HG03520 (cell line): ENCODE results near the gene IL22RA2.
"Not testable (repeated sequence)": the region's sequence is repeated elsewhere in the genome, so short reads cannot be mapped to it uniquely, and the experiment has no call there.

Source experiments
- ATAC-seq: cut with Tn5 transposase; IDR thresholded peaks from one replicate; pipeline ENCODE4 v1.9.1; 2021; ENCODE audit warnings: mild to moderate bottlenecking, moderate library complexity; ENCODE audit not compliant: unreplicated experiment

IL22RA2 gene

GRCh38 chr6:137173501-137173900, at the start of gene IL22RA2:
TSS of gene IL22RA2 (minus strand) at chr6:137173644. CDS start at chr6:137161749, 11,895 bp downstream.
- no peak for ATAC-seq

DNA sequence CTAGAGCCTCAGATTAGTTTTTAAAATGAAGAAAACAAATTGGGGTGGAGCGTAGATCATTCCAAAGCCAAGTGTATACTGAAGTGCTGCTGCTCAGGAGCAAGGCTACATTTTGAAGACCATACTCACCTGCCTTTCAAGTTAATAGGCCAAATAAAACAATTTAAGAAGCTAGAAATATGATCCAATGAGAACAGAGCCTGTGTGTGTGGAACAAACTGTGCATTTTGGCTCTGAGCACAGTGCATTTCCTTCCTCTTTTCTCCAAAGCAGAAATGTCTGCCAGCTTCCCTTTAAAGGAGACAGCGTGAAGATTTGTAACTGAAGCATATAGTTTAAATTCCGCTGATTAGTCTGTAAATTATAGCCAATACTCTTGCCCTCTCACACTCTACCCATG, 48.9 kb upstream of the IL22RA2 start:
- no peak for ATAC-seq

- ATAC-seq = peak; percentile 7
Measured at GRCh38 chr6:137219664-137220252, 46.3 kb upstream of the IL22RA2 start.

DNA sequence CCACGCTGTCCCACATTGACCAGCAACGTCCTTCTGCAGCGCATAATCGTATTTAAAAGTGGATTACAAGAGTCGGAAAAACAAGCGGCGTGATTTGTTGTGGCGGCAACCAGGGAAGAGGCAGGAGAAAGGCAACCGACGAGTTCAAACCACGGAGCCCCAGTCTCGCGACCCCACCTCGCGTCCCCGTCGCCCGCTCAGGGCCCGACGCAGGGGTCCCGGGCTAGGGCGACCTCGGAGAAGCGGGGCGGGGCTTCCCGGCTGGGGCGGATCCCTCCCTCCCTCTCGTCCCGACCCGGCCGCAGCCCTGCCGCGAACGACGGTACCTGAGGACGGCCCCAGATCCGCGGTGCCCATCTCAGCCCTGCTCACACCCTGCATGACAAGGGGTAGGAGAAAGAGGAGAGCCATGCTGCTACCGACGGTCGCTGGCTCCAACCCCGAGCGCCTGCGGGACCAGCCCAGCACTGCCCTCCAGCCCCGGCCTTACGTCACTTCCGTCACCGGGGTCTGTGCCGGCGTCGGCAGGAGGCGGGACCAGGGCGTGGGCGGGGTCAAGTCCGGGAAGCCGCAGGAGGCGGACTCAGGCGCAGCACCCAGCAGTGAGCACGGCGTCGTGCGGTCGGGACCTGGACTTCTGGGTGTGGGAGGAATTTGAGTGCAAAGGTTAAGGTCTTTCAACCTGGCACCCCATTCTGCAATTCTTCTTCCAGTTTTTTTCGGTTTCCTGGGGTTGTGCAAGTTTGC, 45.6 kb upstream of the IL22RA2 start, which contains the start of gene IFNGR1:
IFNGR1 (minus strand) TSS at position 469 of the 747 bp plus-strand sequence; CDS start at position 411, 58 bp downstream.
- ATAC-seq = peak; percentile 86

DNA sequence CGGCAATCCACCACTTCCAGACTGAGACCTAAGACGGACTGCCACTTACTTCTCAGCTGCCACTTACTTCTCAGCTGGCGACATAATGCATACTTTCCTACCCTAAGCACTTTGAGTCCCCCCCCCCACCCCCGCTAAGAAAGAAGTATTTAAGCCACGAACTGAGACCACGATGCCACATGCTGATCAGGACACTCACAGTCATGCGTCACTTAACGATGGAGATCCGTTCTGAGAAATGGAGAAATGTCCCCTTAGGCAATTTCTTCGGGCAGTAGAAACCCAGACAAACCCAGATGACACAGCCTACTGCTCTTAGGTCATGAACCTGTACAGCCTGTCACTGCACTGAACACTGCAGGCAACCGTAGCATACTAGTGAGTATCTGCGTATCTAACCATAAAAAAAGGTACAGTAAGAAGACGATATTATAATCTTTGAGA, 45.1 kb upstream of the IL22RA2 start:
- peak; percentile 27 for ATAC-seq

GRCh38 chr6:137217801-137218472, 44.5 kb upstream of the IL22RA2 start:
- ATAC-seq = no peak

DNA sequence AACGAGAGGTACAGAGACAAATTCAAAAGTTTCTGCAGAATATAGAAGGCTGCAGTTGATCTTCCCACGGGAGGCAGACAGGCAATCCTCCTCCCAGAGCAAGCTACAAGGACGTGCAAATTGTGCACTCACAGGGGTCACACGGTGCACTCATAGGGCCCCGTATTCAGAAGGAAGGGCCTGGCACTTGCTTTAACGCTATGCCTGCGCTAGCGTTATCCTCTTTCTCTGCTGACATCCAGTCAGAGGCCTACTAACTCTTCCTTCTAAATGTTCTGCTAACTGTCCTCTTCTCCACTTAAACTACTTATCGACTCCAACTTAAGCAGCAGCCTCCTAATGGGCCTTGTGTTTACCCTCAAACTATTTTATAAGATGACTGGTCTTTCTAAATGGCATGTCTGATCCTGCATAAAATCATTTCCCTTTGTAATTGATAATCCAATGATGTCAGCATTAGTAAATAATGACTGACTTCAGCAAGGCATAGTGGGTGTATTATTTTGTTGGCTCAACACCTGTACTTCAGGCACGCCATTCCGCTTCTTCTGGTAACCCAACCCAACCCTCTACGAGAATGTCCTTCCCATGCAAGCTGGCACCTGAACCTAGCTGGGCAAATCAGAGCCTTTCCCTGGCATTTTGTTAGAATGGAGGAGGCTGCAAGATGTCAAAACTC, 43.6 kb upstream of the IL22RA2 start:
- ATAC-seq = no peak

DNA sequence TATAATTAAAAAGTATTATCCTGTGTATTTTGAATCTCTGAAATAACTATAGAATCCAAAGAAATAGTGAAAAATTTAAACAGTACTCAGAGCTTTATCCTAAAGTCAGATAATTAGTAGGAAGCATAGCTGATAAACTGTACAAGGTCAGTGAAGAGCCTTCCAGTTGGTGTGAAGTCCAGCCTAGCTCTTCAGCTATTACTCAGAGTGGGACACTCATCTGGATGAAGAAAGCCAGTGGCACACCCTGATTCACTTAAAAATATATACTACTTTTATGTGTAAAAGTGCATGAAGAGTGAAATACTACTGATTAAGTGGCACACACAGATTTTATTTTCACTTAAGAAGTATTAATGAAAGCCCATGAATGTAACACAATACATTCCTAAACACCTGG, 42.7 kb upstream of the IL22RA2 start:
- ATAC-seq = no peak

- ATAC-seq = not testable (repeated sequence)
Measured at GRCh38 chr6:137215630-137216029, 42.2 kb upstream of the IL22RA2 start.

DNA sequence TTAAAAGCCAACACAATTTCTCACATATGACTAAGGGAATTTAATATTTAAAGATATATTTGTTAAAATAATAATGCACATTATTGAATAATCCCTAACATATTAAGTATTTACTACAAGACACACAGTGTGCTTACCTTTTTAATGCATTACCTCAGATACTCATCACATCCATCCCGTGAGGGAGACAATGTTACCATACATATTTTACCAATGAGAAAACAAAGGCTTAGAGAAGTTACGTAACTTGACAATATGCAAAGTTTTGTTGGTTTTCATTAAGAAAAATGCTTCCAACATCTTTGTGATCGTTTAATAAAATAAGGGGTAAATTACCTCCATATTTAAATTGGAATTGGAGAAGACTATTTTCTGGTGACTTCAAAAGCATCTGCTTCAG, 41.5 kb upstream of the IL22RA2 start:
- ATAC-seq = no peak

- no peak for ATAC-seq
Measured at GRCh38 chr6:137213813-137214212, 40.4 kb upstream of the IL22RA2 start.

- no peak for ATAC-seq
Measured at GRCh38 chr6:137213331-137213740, 39.9 kb upstream of the IL22RA2 start.

DNA sequence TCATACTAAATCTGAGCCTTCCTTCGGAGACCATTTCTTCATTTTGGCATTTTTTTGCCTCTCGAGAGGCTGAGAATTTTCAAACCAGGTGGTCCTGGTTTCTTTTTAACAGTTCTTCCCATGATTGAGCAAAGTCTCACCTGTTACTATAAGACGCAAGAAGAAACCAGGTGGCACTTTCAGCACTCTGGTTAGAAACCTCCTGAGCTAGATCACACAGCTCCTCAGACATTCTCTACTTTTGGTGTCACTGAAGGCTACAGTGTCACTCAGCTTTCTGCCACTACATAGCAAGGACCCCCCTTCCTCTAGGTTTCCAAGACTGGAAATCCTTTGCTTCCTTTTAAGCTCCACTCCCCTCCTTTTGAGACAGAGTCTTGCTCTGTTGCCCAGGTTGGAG, 38.5 kb upstream of the IL22RA2 start:
- no peak for ATAC-seq

GRCh38 chr6:137210903-137211302, 37.5 kb upstream of the IL22RA2 start:
- ATAC-seq = no peak

- no peak for ATAC-seq
Measured at GRCh38 chr6:137208279-137208678, 34.8 kb upstream of the IL22RA2 start.

- not testable (repeated sequence) for ATAC-seq
Measured at GRCh38 chr6:137207457-137207856, 34.0 kb upstream of the IL22RA2 start.

- ATAC-seq = no peak
Measured at GRCh38 chr6:137206577-137206976, 33.1 kb upstream of the IL22RA2 start.

DNA sequence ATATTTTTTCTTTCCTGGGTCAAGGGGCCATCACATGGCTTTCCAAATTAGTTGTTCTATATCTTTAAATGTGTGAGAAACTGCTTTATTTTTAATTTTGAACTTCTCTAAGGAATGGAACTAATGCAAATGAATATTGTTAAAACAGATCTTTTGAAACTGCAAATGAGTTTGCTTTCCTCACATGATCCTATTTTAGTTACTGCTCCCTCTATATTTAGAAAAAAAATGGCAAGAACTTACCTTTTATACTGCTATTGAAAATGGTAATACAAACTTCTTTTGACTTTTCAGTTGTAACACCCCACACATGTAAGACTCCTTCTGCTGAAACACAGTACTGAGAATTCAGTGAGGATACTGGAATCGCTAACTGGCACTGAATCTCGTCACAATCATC, 29.8 kb upstream of the IL22RA2 start:
- ATAC-seq = no peak

DNA sequence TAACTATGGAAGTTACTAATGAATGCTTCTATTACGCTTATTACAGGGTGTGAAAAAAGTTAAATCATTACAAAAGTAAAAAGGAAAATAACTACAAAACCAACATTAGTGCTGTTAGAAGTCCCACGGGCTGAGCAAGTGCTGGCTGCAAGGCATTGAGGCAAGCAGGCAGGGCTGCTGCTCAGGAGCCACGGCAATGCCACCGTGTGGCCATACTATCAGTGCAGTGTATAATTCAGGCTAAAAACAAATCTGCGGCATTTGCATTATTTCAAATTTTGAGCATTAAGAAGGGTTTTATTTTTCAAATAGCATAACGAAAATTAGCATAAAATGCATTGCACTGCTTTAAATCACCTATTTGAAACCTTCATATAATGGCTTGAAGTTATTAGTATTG, 28.6 kb upstream of the IL22RA2 start:
- no peak for ATAC-seq

DNA sequence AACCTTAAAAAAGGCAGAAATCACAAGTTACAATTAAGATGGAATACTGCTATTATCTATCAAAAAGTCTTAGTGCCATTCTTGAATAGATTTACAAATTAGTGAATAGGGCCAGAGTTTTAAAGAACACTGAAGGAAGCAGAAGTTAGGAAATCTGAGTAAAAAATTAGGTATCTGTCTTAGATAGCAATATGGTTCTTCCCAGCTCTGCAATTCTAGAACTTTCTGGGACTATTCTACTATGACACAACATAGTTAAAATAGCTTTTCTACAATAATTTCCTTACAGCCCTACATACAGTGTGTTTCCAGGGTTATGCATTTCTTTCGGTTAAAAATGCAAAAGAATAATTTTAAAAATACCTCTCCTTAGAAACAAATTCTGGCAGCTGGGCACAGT, 27.6 kb upstream of the IL22RA2 start:
- ATAC-seq = no peak

DNA sequence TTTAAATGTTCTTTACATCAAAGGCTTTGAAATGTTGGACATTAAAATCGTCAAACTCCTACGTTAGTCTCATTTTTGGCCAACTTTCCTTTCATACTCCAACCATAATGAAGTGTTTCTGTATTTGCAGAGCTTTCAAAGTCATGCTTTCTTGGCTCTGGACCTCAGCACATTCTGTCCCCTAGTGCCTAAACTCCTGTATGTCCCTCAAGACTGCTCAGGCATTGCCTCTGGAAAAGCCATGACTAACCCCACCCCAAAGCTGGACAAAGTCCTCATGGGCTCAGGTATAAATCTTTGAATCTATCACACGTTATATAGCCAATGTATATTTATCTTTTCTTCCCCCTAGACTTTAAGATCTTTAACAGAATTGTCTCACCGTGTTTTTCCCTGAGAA, 26.8 kb upstream of the IL22RA2 start:
- ATAC-seq = no peak
